Stimulated activated CD8-positive, alpha-beta memory T cell treated with anti-CD3 and anti-CD28 coated beads, Interleukin-7, amount 100 ng/mL, for 24 hours (primary cell): Measurements from ENCODE around the gene MGA.

Source experiments
- DNase-seq: peaks from one replicate; pipeline ENCODE4 v3.0.0-alpha.2; 2020; ENCODE audit warnings: low read depth

The MGA gene

DNA sequence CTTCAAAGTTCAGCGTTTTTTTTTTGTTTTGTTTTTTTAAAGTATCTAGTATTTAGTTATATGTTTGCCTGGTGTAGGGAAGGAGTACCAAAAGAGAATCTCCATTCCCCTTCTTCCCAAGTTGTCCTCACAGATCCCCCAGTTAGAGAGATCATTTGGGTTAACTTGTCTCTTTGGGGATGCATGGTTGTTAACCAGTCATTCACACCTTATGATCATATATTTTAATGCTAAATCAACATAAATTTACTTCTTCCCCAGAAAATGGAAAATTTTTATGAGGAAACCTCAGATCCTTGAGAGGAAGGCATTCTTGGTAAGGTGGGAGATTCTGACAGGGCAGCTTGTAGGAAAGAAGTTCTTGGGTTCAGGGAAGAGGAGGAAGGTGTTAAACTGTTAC, 1.5 kb upstream of the MGA start:
- DNase-seq: no peak

DNA sequence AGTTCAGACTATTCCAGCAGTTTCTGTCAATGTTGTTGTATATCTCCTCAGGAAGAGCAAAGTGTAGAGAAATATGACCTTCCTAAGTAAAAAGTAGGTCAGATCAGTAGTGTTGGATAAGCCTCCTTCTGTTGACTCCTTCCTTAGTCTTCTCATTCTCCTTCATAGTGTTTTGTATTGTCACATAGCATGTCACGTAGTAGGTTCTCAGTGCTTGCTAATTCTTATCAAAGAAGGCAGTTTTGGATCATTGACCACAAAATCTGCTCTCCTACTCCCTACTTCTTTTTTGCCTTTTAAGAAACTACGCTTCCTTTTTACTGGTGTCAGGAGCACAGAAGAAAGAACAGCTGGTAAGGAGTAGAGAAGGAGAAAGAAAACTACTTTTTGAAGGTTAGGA, 1.0 kb upstream of the MGA start:
- DNase-seq: no peak

DNA sequence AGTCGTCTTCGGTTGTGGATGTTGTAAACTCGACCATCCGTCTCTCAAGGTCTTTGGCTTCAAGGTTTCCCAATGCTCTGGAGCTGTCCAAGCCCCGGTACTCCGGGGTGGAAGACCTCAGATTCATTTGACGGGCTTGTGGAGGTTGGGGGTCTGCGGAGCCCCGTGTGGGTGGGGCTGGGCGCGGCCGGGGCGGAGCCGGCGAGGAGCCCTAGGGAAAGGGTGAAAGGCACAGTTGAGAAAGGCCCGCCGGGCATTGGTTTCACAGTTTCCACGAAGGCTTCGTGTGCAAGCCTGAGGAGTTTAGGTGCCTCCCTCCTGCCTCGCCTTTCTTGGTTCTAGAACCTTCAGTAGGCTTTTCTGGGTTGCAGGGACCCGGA, 360 bp upstream of the MGA start:
- no peak for DNase-seq

DNA sequence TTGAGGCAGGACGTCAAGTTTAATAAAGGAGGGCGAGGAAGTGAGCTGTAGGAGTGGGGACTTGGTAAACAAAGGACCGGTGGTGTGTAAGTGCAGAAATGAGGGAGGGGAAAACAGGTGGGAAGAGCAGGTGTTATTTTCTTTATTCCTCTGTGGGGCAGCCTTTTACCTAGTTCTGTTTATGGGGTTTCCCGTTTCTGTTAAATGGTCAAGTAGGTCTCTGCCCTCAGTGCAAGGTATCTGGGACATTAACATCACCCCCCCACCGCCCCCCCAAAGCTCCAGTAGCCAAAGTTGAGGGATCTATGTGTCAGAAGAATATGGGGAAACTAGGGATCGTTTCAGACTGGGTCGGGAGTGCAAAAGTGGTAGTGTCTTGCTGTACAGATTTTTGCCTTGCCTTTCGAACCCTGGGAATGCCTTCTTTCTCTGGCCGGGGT, 893 bp downstream of the MGA start:
- DNase-seq: no peak

DNA sequence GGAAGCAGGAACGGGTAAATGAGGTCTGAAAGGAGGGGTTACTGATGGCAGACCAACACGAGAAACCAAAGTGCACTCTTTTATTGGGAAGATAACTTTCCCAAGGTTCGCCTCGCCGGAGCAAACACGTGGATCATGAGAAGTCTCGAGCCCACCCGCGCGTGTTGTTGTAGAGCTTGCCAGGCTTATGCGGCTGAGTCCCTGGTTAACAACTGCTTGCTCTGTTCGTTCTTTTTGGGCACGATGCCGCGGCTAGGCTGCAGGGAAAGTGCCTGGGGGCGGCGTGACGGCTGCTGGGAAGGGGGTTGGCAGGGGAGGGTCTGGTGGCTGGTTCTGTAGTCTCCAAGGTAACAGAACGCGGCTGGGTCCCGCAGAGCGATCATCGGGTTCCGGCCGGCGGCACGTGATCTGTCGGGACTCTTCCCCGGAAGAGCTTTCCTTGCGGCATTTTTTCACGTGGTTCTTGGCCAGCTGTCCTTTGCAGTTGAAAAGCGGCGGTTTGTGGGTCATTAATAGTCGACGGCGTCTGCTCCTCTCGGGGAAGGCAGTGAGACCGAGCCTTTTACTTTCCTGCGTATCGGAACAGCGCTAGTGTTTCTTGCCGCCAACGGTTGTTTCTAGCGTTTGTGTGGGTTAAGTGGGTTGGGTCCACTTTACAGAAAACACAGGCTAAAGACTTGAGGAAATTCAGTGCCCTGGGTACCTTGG, 1.5 kb downstream of the MGA start:
- DNase-seq: peak; percentile 39

DNA sequence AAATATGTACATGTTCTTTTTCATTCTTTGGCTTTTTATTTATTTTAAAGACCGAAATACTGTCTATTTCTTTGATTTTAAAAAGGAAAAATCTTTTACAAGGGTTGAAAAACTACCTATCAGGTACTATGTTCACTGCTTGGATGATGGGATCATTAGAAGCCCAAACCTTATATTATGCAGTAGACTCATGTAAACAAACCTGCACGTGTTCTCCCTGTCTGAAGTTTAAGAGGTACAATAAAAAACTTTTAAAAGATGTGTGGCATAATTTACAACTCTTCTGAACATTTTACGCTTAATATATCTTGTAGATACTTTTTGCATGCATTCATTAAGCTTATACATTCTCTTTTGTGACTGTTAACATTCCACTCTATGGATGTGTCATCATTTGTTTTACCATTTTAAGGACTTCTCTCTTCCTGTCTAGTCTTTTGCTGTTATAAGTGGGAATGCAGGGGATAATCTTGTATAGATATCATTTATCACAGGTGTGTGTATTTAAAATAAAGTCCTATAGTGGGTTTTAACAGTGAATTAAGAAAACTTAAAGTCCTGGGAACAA, 6.2 kb downstream of the MGA start:
- no peak for DNase-seq

DNA sequence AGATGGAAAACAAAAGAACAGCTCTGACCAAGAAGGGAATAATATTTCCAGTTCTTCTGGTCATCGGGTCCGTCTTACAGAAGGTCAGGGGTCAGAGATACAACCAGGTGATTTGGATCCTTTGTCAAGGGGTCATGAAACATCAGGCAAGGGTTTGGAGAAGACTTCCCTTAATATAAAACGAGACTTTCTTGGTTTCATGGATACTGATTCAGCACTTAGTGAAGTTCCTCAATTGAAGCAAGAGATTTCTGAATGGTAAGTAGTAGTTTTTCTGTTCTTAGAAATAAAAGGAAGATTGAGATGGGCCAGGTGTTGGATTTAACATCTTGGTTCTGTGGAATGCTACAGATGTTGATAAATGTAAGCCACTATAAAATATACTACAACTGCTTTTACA, 9.5 kb downstream of the MGA start:
- DNase-seq: no peak

DNA sequence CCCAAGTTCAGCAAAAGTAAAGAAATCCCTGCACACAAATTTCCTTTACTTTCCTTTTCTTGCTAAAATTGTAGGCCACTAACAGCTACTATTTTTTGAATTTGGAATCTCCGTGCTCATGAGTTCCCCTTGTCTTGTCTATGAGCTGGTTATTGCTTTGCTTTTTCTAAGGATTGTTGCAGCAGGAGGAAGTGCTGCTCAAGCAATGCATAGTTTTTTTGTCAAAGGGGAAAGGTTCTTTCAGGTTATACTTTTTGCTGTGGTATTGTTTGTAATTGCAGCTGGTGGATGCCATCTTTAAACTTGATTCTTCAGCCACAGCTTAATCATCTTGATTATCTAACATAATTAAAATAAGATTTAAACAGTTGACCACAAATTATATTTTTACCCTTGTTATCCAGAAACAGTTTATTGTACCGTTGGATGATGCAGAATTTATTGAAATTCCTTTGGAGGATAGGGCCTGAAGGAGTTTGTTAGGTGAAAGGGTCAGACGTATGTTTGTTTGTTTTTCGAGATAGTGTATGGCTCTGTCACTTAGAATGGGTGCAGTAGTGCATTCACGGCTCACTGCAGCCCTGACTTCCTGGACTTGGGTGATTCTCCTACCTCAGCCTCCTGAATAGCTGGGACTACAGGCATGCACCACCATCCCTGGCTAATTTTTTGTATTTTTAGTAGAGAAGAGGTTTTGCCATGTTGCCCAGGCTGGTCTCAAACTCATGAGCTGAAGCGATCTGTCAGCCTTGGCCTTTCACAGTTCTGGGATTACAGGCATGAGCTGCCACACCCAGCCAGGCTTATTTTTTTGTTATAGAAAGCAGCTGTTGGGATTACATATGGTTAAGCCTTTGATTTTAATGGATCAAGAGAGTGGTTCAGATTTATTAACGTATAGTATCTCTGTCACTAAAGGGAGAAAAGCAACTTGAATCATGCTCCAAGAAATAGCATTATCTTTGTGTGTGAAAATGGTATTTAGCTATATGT, 11.7 kb downstream of the MGA start:
- no peak for DNase-seq

DNA sequence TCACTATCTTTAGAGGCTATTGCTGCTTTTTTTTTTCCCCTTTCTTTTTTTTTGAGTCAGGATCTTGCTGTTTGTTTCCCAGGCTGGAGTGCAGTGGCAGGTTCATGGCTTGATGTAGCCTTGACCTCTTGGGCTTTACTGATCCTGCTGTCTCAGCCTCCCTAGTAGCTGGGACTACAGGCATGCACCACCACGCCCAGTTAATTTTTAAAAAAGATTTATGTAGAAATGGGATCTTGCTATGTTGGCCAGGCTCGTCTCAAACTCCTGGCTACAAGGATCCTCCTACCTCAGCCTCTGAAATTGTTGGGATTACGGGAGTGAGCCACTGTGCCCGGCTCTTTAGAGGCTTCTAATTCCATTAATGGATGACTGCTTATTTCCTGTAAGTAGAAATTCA, 15.1 kb downstream of the MGA start:
- DNase-seq: no peak

DNA sequence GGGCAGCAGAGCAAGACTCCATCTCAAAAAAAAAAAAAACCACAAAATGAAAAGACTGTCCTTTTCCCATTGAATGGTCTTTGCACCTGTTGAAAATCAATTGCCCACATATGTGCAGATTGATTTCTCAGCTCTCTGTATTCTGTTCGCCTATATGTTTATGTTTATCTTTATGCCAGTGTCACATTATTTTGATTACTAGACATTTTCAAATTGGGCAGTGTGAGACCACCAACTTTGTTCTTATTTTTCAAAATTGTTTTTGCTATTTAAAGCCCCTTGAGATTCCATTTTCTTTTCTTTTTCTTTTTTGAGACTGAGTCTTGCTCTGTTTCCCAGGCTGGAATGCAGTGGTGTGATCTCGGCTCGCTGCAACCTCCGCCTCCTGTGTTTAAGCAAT, 18.5 kb downstream of the MGA start:
- no peak for DNase-seq

DNA sequence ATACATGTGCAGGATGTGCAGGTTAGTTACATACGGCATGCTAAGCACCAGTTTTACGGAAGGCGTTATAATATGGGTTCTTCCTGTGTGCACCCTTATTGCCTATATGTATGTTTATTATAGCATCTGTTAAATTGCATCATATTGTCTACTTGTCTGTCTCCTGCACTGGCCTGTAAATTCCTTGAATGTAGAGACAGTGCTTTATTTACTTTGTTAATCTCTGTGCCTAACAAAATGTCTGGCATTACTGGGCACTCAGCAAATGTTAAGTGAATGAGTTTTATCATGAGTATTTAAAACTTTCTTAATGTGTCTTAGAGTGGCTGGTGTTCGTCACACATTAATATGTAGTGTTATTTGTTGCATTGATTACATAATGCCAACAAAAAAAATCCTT, 23.8 kb downstream of the MGA start:
- DNase-seq: no peak

DNA sequence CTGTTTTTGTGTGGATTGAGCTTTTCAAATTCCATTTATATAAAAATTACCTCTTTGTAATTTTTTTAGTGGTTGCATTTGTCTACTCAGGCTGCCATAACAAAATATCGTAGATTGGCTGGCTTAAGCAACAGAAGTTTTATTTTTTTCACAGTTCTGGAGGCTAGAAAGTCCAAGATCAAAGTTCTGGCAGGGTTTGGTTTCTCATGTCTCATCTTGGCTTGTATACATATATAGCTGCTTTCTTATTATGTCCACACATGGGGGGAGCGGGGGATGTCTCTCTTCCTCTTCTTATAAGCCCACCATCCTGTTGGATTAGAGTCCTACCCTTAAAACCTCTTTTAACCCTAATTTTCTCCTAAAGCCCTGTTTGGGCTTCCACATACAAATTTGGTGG, 28.5 kb downstream of the MGA start:
- no peak for DNase-seq

DNA sequence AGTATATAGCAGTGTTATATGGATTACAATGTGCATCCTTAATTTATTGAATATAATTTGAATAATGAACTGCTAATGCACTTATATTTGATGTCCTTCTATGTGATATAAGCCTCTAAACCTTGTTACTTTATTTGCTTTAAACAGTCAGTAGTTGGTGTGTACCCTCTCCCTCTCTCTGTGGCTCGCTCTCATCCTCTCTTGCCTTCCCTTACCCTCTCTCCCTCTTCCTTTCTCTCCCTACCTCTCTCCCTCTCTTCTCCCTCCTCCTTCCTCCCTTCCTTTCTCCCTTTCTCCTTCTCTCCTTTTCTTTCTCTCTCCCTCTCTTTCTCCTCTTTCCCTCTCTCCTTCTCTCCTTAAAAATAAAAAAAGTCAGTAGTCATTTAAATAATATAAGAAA, 28.9 kb downstream of the MGA start:
- no peak for DNase-seq

DNA sequence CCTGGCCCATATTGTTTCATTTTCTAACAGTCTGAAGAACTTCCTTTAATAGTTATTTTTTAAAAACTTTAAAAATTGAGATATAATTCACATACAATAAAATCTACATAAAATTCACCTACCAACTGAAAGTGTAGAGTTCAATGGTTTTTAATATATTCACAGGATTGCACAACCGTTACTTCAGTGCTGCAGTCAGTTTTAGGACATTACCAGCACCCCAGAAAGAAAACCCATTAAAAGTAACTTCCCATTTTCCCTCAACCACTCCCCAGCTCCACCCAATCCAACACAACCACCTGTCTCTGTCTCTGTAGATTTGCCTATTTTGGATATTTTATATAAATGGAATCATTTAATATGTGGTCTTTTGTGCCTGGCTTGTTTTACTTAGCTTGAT, 29.6 kb downstream of the MGA start:
- DNase-seq: no peak

DNA sequence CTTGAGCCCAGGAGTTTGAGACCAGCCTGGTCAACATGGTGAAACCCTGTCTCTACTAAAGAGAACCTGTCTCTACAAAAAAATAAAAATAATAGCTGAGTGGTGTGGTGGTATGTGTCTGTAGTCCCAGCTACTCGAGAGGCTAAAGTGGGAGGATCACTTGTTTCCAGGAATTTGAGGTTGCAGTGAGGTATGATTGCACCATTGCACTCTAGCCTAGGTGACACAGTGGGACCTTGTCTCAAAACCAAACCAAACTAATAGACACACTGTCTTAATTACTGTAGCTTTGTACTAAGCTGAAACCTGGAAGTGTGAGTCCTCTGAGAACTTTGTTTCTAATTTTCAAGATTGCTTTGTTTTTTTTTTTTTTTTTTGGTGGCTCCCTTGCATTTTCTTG, 30.4 kb downstream of the MGA start:
- DNase-seq: no peak

DNA sequence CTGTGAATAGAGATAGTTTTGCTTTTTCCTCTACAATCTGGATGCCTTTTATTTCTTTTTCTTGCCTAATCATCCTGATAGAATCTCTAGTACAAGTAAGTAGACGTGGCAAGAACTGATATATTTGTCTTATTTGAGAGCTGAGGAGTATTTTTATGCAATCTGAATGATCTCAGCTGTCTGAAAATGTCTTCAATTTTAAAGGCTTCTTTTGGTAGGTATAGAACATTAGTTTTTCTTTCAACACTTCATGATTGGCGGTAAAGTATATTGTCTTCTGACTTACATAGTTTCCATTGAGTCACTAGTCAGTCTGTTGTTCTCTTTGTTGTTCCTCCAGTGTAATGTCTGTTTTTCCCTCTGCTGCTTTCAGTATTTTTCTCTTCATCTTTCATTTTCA, 31.3 kb downstream of the MGA start:
- DNase-seq: no peak

DNA sequence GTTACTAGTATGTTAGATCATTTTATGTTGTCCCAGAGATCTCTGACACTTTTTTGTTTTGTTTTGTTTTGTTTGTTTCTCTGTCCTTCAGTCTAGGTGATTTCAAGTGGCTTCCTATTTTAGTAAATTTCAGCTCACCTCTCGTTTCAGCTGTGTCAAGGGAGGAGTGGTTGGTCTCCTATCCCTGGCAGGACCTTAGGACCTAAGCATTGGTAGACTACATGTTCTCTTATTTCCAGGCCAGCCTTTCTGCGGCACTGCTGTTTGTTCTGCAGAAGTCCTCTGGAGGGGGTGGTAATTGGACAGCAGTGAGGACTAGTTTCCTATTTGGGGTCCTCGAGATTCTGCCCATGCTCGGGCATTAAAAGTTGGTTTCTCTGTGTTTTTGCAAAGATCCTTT, 31.8 kb downstream of the MGA start:
- DNase-seq: no peak

DNA sequence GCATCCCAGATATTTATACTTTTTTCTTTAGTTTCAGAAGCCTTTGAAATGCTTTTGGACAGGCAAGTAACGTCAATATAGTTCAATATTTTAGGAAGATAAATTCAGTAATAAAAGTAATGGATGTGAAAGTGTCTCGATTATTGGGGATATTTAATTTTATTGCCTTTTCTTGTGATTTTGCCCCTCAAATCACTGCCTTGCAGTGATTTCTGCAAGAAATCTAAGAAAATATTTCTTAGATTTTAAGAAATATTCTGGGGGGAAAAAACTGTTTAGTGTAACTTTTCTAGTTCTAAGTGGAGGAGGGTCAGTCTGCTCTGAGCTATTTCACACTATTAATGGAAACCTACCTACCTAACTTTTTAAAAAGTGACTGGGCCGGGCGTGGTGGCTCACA, 33.6 kb downstream of the MGA start:
- DNase-seq: no peak

DNA sequence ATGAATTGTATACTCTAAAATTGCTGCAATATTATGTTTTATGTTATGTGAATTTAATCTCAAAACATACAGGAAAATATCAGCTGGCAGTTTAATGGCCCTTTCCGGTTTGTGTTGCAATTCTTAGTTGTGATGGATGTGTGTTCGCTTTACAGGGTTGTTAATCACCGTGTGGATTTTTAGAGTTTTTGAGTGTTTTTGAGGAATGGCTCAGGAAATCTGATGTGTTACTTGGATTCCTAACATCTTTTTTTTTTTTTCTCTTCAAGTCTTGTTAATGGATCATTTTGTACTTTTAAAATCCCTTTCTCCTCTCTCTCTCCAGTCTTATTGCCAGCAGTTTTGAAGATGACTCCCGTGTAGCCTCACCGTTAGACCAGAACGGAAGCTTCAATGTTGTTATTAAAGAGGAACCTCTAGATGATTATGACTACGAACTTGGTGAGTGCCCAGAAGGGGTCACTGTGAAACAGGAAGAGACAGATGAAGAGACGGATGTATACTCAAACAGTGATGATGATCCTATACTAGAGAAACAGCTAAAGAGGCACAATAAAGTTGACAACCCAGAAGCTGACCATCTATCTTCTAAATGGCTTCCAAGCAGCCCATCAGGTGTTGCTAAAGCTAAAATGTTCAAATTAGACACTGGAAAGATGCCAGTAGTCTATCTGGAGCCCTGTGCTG, 35.7 kb downstream of the MGA start:
- no peak for DNase-seq

DNA sequence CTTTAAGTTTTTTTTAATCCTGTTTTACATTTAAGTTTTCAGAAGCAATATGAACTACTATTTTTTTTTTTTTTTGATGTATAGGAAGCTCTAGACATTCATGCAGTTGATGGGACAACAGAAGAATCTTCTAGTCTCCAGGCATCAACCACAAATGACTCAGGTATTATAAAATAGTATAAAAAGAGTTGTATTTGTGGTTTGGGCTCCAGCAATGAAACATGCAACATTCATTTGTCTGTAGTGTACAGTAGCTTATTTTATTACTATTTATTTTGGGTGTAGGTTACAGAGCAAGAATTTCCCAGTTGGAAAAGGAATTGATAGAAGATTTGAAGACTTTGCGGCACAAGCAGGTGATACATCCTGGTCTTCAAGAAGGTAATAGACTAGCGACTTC, 38.6 kb downstream of the MGA start:
- no peak for DNase-seq

DNA sequence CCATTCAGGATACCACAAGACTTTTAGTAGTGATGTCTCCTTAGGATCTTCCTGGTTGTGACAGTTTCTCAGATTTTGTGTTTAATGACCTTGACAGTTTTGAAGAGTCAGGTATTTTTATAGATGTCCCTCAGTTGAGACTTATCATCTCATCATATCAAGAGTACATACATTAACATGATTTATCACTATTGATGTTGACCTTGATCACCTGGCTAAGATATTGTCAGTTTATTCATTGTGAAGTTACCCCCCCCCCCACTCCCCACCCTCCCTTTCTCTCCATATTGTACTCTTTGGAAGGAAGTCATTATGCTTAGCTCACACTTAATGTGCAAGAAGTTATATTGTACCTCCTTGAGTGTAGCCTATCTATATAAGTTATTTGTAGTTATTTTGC, 42.9 kb downstream of the MGA start:
- no peak for DNase-seq

DNA sequence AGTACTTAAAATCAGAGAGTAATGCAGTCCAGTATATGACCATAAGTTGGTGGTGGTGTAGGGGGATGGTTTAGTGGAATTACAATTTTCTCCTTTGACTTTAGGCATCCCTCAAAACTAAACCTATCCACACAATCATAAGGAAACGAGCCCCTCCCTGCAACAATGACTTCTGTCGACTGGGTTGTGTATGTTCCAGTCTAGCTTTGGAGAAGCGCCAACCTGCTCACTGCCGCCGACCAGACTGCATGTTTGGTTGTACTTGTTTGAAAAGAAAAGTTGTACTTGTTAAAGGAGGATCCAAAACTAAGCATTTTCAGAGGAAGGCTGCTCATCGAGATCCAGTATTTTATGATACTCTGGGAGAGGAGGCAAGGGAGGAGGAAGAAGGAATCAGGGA, 52.8 kb downstream of the MGA start:
- no peak for DNase-seq

DNA sequence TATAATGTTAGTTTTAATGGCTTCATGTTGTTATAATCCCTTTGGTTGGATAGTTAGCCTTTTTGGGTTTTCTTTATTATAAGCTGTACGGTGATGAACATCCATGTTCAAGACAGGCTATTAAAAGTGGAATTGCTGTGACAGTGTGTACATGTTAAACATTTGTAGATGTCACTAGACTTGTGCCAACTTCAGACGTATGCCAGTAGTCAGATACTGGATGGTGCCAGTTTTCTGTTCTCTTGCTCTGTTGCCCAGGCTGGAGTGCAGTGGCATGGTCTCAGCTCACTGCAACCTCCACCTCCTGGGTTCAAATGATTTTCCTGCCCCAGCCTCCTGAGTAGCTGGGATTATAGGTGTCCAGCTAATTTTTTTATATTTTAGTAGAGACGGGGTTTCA, 54.1 kb downstream of the MGA start:
- no peak for DNase-seq
